Measurements from ENCODE around the gene FAM217B.

DNA sequence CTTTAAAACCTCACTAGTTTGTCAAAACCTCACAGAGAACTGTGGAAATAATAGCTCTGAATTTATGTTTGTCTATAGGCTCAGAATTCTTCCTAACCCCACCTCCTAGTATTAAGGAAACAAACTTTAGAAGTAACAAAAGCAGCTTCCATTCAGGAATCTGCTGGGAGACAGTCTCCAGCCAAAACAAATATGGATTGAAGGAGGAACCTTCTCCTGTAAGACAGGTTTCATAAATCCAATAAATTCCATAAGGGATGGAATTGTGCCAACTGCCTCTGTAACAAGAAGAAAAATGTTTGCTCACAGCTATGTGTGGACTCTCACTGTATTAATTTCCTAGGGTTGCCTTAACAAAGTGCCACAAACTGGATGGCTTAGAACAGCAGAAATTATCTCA is 14.3 kb upstream of the FAM217B start:
- no peak for TF ChIP-seq POLR2A (IDR thresholded peaks at IDR 0.05)
- TF ChIP-seq, protein P1, sequence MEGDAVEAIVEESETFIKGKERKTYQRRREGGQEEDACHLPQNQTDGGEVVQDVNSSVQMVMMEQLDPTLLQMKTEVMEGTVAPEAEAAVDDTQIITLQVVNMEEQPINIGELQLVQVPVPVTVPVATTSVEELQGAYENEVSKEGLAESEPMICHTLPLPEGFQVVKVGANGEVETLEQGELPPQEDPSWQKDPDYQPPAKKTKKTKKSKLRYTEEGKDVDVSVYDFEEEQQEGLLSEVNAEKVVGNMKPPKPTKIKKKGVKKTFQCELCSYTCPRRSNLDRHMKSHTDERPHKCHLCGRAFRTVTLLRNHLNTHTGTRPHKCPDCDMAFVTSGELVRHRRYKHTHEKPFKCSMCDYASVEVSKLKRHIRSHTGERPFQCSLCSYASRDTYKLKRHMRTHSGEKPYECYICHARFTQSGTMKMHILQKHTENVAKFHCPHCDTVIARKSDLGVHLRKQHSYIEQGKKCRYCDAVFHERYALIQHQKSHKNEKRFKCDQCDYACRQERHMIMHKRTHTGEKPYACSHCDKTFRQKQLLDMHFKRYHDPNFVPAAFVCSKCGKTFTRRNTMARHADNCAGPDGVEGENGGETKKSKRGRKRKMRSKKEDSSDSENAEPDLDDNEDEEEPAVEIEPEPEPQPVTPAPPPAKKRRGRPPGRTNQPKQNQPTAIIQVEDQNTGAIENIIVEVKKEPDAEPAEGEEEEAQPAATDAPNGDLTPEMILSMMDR (IDR thresholded peaks at IDR 0.05), result no peak

Measured in Peyer's patch (tissue), 4 donors.